ENCODE results near the gene ZBED5.

DNA sequence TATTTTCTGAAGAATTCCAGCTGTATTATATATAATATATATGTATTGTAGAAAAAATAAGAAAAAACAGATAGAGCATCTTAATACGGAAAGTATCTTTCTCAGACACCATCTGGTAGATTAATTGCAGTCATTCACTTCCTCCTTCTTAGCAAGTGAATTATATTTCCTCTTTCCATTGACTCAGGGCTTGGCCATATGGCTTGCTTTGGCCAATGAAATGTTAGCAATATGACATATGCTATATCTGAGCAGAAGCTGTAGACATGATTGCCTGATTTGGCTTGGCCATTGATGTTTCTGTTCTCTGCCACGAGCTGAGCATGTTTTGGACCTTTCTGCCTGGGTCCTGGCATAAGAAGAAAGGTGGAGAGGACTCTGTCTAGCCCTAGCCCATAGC, 34.4 kb upstream of the ZBED5 start:
- no peak for TF ChIP-seq GATA3 (IDR thresholded peaks at IDR 0.05; ENCODE audit: low read depth, low read length)
- TF ChIP-seq GATA2 (IDR thresholded peaks at IDR 0.05; ENCODE audit: low read depth, low read length), result no peak
